Measurements from ENCODE around the gene MROH8.
A peak's percentile ranks its signal among the peaks of the same experiment; 100 is the strongest.
"Not testable (repeated sequence)": the region's sequence is repeated elsewhere in the genome, so short reads cannot be mapped to it uniquely, and the experiment has no call there.

Gene MROH8

GRCh38 chr20:37151529-37151928 is 27.8 kb downstream of the MROH8 start:
- no peak for DNase-seq (ENCODE audit: low read depth in 1 of 2, low spot score in 1 of 2)
- no peak for TF ChIP-seq POLR2AphosphoS5 (IDR thresholded peaks at IDR 0.05; ENCODE audit: low read depth)
- TF ChIP-seq SPI1 (IDR thresholded peaks at IDR 0.05; ENCODE audit: borderline replicate concordance, low read depth): no peak
- TF ChIP-seq GABPA (IDR thresholded peaks at IDR 0.05; ENCODE audit: low read depth): no peak
- TF ChIP-seq CTCF (IDR thresholded peaks at IDR 0.05; ENCODE audit: insufficient read depth, low read length): no peak
- TF ChIP-seq REST (IDR thresholded peaks at IDR 0.05; ENCODE audit: insufficient replicate concordance, low read depth): no peak
- no peak overlapping the region for H3K4me3 ChIP-seq (replicated peaks; ENCODE audit: insufficient read depth, low read length)
- H3K27me3 ChIP-seq (ENCODE audit: insufficient read depth, poor library complexity, severe bottlenecking): no peaks in the 10 kb centered on the region
- no peak overlapping the region for H3K27ac ChIP-seq (replicated peaks)

- not testable (repeated sequence) for DNase-seq (ENCODE audit: low read depth in 1 of 2, low spot score in 1 of 2); H3K4me3 ChIP-seq (replicated peaks; ENCODE audit: insufficient read depth, low read length); H3K27me3 ChIP-seq (ENCODE audit: insufficient read depth, poor library complexity, severe bottlenecking); H3K27ac ChIP-seq (replicated peaks)
These were observed 28.5 kb downstream of the MROH8 start for GRCh38 chr20:37150864-37151263.

GRCh38 chr20:37147250-37147649 is 32.1 kb downstream of the MROH8 start:
- no peak overlapping the region for H3K27ac ChIP-seq (replicated peaks)
- TF ChIP-seq POLR2AphosphoS5 (IDR thresholded peaks at IDR 0.05; ENCODE audit: low read depth) (no peak), CTCF (IDR thresholded peaks at IDR 0.05; ENCODE audit: insufficient read depth, low read length) (no peak), SPI1 (IDR thresholded peaks at IDR 0.05; ENCODE audit: borderline replicate concordance, low read depth) (no peak), GABPA (IDR thresholded peaks at IDR 0.05; ENCODE audit: low read depth) (no peak), REST (IDR thresholded peaks at IDR 0.05; ENCODE audit: insufficient replicate concordance, low read depth) (no peak)
- H3K4me3 ChIP-seq (replicated peaks; ENCODE audit: insufficient read depth, low read length): no peak overlapping the region
- no peaks in the 10 kb centered on the region for H3K27me3 ChIP-seq (ENCODE audit: insufficient read depth, poor library complexity, severe bottlenecking)
- DNase-seq (ENCODE audit: low read depth in 1 of 2, low spot score in 1 of 2): no peak

GRCh38 chr20:37144856-37145404 is 34.4 kb downstream of the MROH8 start:
- TF ChIP-seq REST (IDR thresholded peaks at IDR 0.05; ENCODE audit: insufficient replicate concordance, low read depth) (no peak), GABPA (IDR thresholded peaks at IDR 0.05; ENCODE audit: low read depth) (no peak), SPI1 (IDR thresholded peaks at IDR 0.05; ENCODE audit: borderline replicate concordance, low read depth) (no peak), CTCF (IDR thresholded peaks at IDR 0.05; ENCODE audit: insufficient read depth, low read length) (no peak), POLR2AphosphoS5 (IDR thresholded peaks at IDR 0.05; ENCODE audit: low read depth) (no peak)
- Histone ChIP-seq H3K27ac (replicated peaks) (no peak overlapping the region), H3K27me3 (ENCODE audit: insufficient read depth, poor library complexity, severe bottlenecking) (no peaks in the 10 kb centered on the region), H3K4me3 (replicated peaks; ENCODE audit: insufficient read depth, low read length) (no peak overlapping the region)
- peak; percentile 61 to 65 for DNase-seq (ENCODE audit: low read depth in 1 of 2, low spot score in 1 of 2)

Measured in HL-60 (cell line).